Pancreas (tissue), 10 donors: ENCODE data around the gene SPSB1. TPM values are rescaled to one million over a fixed set of nuclear protein-coding genes. Genes with fewer than 3 reads are reported as not detected.

ENCODE experiments used
- ATAC-seq, 4 donors: fragments of 200-7000 bp; cut with Tn5 transposase; one replicate each; pipeline versions ENCODE4 v1.8.0 to v1.9.1; 2020; ENCODE audit warnings: mild to moderate bottlenecking in 4 of 4, moderate library complexity in 4 of 4
- DNase-seq, 6 donors: peaks; one replicate each; pipeline ENCODE4 v3.0.0-alpha.2; 2020
- FAIRE-seq: peaks from 2 replicates; lab custom pipeline; 2012; peaks lifted over from hg19 to GRCh38; lab: Jason Lieb, UNC
- H3K27ac ChIP-seq, 4 donors: fragments of 200-600 bp; sonication (generic); 1 replicate in 3 of 4; 2 replicates in 1 of 4; pipeline versions ENCODE4 v1.5.0 to v1.8.0; 2020
- H3K27me3 ChIP-seq, 4 donors: fragments of 200-600 bp; one replicate each; pipeline ENCODE4 v1.8.0; 2021
- H3K36me3 ChIP-seq, 3 donors: fragments of 200-600 bp; sonication (generic) in 1 of 3; one replicate each; pipeline versions ENCODE4 v1.5.0 to v1.8.0; 2020 to 2021
- H3K4me1 ChIP-seq, 3 donors: fragments of 200-600 bp; one replicate each; pipeline ENCODE4 v1.8.0; 2021
- H3K4me3 ChIP-seq, 4 donors: fragments of 200-600 bp; sonication (generic) in 2 of 4; one replicate each; pipeline versions ENCODE4 v1.5.0 to v1.8.0; 2020 to 2021
- H3K9me3 ChIP-seq, 4 donors: fragments of 200-600 bp; one replicate each; pipeline ENCODE4 v1.8.0; 2021
- CTCF ChIP-seq, 4 donors: fragments of 200-600 bp; sonication (generic) in 3 of 4; IDR thresholded peaks; one replicate each; pipeline versions ENCODE4 v1.5.0 to v1.8.0; 2021; ENCODE audit warnings: antibody characterized with exemption in 4 of 4
- whole genome bisulfite sequencing, 2 donors: extraction: QIAGEN DNeasy Blood & Tissue Kit; methylation state at CpG; one replicate each; pipeline ENCODE4 v1.1.7; 2013; 5-methylcytosine and 5-hydroxymethylcytosine counted together
- intact Hi-C, 3 donors: fragments of 100-400 bp; cut with DNase I; formaldehyde crosslinking; loops; one replicate each; pipeline versions ENCODE4 v1.11.1 to v1.14.2; 2022
- polyA plus RNA-seq, 2 donors: library from polyadenylated mRNA; stranded (reverse); fragments of 200-250 nt; gene quantifications; one replicate each; pipeline ENCODE4 v1.2.3, GENCODE V29; 2013
- total RNA-seq, 6 donors: library from RNA; stranded (reverse); fragmentation: NEBNext Ultra II Directional in 4 of 6; extraction: Animal tissue kit (Norgen Biotek cat#: 25700) in 4 of 6; gene quantifications; one replicate each; pipeline versions ENCODE4 v1.2.1 to v1.2.4, GENCODE V29; 2021 to 2023
- donor health status: healthy with polysubstance abuse.
- donor health status: DM: no; HTN: no; CAD: no; lungs with moderate emphysema.
- donor health status: DM: no; HTN: no; CAD: no.
- donor health status: control.
- donor health status: control.
- donor health status: Bipolar disorder and iron deficiency.
- donor health status: DM: yes; HTN: yes; CAD: no.
- donor health status: DM: no; HTN: no; CAD: no.
- donor health status: DM: no; HTN: no; CAD: no.
- donor health status: DM: yes; HTN: yes; CAD: no.

Gene SPSB1
- total and polyA plus RNA-seq, 8 donors = 10.5 to 27.5 (median 18.1) TPM

- Histone ChIP-seq H3K4me3 (no peak overlapping the region), H3K36me3 (no peaks in the 10 kb centered on the region), H3K27ac (no peak overlapping the region), H3K4me1 (no peaks in the 10 kb centered on the region), H3K27me3 (no peaks in the 10 kb centered on the region), H3K9me3 (no peaks in the 10 kb centered on the region)
- FAIRE-seq = no peak
- no peak for TF ChIP-seq CTCF (IDR thresholded peaks at IDR 0.05)
- DNase-seq = peak in 1 of 6 donors; percentile 37
- WGBS, 2 donors = 27 to 38% methylated on average over 22 to 30 of the region's 36 CpGs
- intact Hi-C loops = loop anchor here in 2 of 3 donors (10.0 kb wide), 2 partner anchors 175 to 205 kb away; no protein-coding TSS in a partner anchor
- peak; percentile 44 to 77 (median 73) for ATAC-seq
Observed at GRCh38 chr1:9280015-9280860, 12.5 kb upstream of the SPSB1 start.

- intact Hi-C loops = loop anchor here in 2 of 3 donors (10.0 kb wide), 2 partner anchors 174 to 204 kb away; no protein-coding TSS in a partner anchor
- DNase-seq (peak in 1 of 6 donors; percentile 15), FAIRE-seq (no peak), ATAC-seq (no peak)
- Histone ChIP-seq H3K9me3 (no peaks in the 10 kb centered on the region), H3K4me3 (no peak overlapping the region), H3K36me3 (no peaks in the 10 kb centered on the region), H3K27me3 (no peaks in the 10 kb centered on the region), H3K27ac (no peak overlapping the region), H3K4me1 (no peaks in the 10 kb centered on the region)
- TF ChIP-seq CTCF (IDR thresholded peaks at IDR 0.05) = no peak
- WGBS, 2 donors = 76 to 82% methylated on average over 19 of the region's 19 CpGs
Observed at GRCh38 chr1:9281071-9281827, 11.4 kb upstream of the SPSB1 start.

- WGBS, 2 donors = 60 to 66% methylated on average over 12 of the region's 12 CpGs
- no peaks in the 10 kb centered on the region for H3K36me3 ChIP-seq
- no peaks in the 10 kb centered on the region for H3K9me3 ChIP-seq
- FAIRE-seq (no peak), ATAC-seq (no peak), DNase-seq (peak in 1 of 6 donors; percentile 11)
- H3K27me3 ChIP-seq = no peaks in the 10 kb centered on the region
- H3K4me3 ChIP-seq = no peak overlapping the region
- H3K4me1 ChIP-seq = no peaks in the 10 kb centered on the region
- H3K27ac ChIP-seq = no peak overlapping the region
- TF ChIP-seq CTCF (IDR thresholded peaks at IDR 0.05) = no peak
- intact Hi-C loops = loop anchor here in 2 of 3 donors (10.0 kb wide), 2 partner anchors 173 to 203 kb away; no protein-coding TSS in a partner anchor
Observed at GRCh38 chr1:9281908-9282695, 10.6 kb upstream of the SPSB1 start.

- TF ChIP-seq CTCF (IDR thresholded peaks at IDR 0.05) = no peak
- H3K4me1 ChIP-seq = no peaks in the 10 kb centered on the region
- H3K36me3 ChIP-seq = no peaks in the 10 kb centered on the region
- no peak for DNase-seq
- H3K9me3 ChIP-seq = no peaks in the 10 kb centered on the region
- H3K4me3 ChIP-seq = no peak overlapping the region
- FAIRE-seq = no peak
- no peak overlapping the region for H3K27ac ChIP-seq
- no peaks in the 10 kb centered on the region for H3K27me3 ChIP-seq
- ATAC-seq = no peak
- 65 to 67% methylated on average over 4 of the region's 4 CpGs for WGBS, 2 donors
- intact Hi-C loops = loop anchor here in 2 of 3 donors (10.0 kb wide), 2 partner anchors 172 to 202 kb away; no protein-coding TSS in a partner anchor
Observed at GRCh38 chr1:9282696-9282955, 10.1 kb upstream of the SPSB1 start.
